ENCODE results near the gene VPS36. TPM values are rescaled to one million over a fixed set of nuclear protein-coding genes. Genes with fewer than 3 reads are reported as not detected.

The VPS36 gene
- total and polyA plus RNA-seq, 9 of the 15 experiments (the other 6 are each of a cell fraction or from before 2014, with no cell fraction given) = 8.4 to 30.6 (median 23.7) TPM

- TF ChIP-seq ZBTB2 (IDR thresholded peaks at IDR 0.05) (peak; percentile 60; the same call in 1 of the 2 replicates), MEIS2 (IDR thresholded peaks at IDR 0.05; ENCODE audit: partially characterized antibody) (peak; percentile 24), ZNF184 (CRISPR knock-in tag; IDR thresholded peaks at IDR 0.05) (no peak), TSHZ1 (CRISPR knock-in tag; IDR thresholded peaks at IDR 0.05) (no peak), GABPB1 (CRISPR knock-in tag; IDR thresholded peaks at IDR 0.05) (no peak), NR4A1 (CRISPR knock-in tag; IDR thresholded peaks at IDR 0.05) (no peak), NR4A1 (tag; IDR thresholded peaks at IDR 0.05) (no peak), DNMT1 (IDR thresholded peaks at IDR 0.05) (no peak), E2F4 (CRISPR knock-in tag; IDR thresholded peaks at IDR 0.05; ENCODE audit: low read depth) (no peak), ZNF174 (CRISPR knock-in tag; IDR thresholded peaks at IDR 0.05) (no peak), ESRRA (IDR thresholded peaks at IDR 0.05; ENCODE audit: borderline replicate concordance, low read depth) (no peak), CCNT2 (IDR thresholded peaks at IDR 0.05; ENCODE audit: borderline replicate concordance, extremely low read depth, insufficient read length, low read depth, low read length) (no peak), NFRKB (IDR thresholded peaks at IDR 0.05; ENCODE audit: low read depth) (no peak), POLR3G (IDR thresholded peaks at IDR 0.05; ENCODE audit: extremely low read depth, insufficient read length, insufficient replicate concordance) (no peak), ZNF609 (CRISPR knock-in tag; IDR thresholded peaks at IDR 0.05; ENCODE audit: borderline replicate concordance) (no peak), HMG20A (CRISPR knock-in tag; conservative IDR thresholded peaks at IDR 0.05) (no peak), BHLHE40 (IDR thresholded peaks at IDR 0.05; ENCODE audit: low read length) (no peak), ZC3H8 (IDR thresholded peaks at IDR 0.05) (no peak), ELF2 (CRISPR knock-in tag; IDR thresholded peaks at IDR 0.05) (no peak), SAFB (IDR thresholded peaks at IDR 0.05; ENCODE audit: borderline replicate concordance, low read depth, low read length) (no peak)
Measured at GRCh38 chr13:52455677-52456041, 5.2 kb upstream of the VPS36 start (continued).
